Dendritic cell treated with granulocyte-macrophage colony-stimulating factor and Interleukin-4, amounts not matched to agents 40 ng/mL and 50 ng/mL, for 4 days (primary cell): ENCODE measurements around the gene SART3.

ENCODE experiments used
- H3K27ac Mint-ChIP-seq: one replicate; pipeline ENCODE4 v1.8.0; 2022; ENCODE audit warnings: mild to moderate bottlenecking, mixed read lengths
- H3K27me3 Mint-ChIP-seq: one replicate; pipeline ENCODE4 v1.8.0; 2022; ENCODE audit warnings: mild to moderate bottlenecking, mixed read lengths
- H3K36me3 Mint-ChIP-seq: one replicate; pipeline ENCODE4 v1.8.0; 2022; ENCODE audit warnings: low read depth, mixed read lengths
- H3K4me1 Mint-ChIP-seq: one replicate; pipeline ENCODE4 v1.8.0; 2022; ENCODE audit warnings: low read depth, mixed read lengths
- H3K4me3 Mint-ChIP-seq: one replicate; pipeline ENCODE4 v1.8.0; 2022; ENCODE audit warnings: mild to moderate bottlenecking, moderate library complexity, mixed read lengths
- H3K9me3 Mint-ChIP-seq: one replicate; pipeline ENCODE4 v1.8.0; 2022; ENCODE audit warnings: mixed read lengths
- intact Hi-C: fragments of 100-400 bp; cut with micrococcal nuclease; formaldehyde crosslinking; loops from one replicate; pipeline ENCODE4 v1.15.0; 2022

SART3 gene

GRCh38 chr12:108602976-108603704, 42.2 kb upstream of the SART3 start:
- peaks cover 6% of the 10 kb centered on the region for H3K27me3 Mint-ChIP-seq
- peaks cover 5% of the 10 kb centered on the region for H3K4me1 Mint-ChIP-seq
- H3K27ac Mint-ChIP-seq: peak overlapping the region; percentile 4
- H3K4me3 Mint-ChIP-seq: no peak overlapping the region
- intact Hi-C loops: no loop called here
- no peaks in the 10 kb centered on the region for H3K9me3 Mint-ChIP-seq
- H3K36me3 Mint-ChIP-seq: no peaks in the 10 kb centered on the region

GRCh38 chr12:108602209-108602705, 41.3 kb upstream of the SART3 start:
- no peak overlapping the region for H3K4me3 Mint-ChIP-seq
- H3K27ac Mint-ChIP-seq: no peak overlapping the region
- H3K9me3 Mint-ChIP-seq: no peaks in the 10 kb centered on the region
- H3K27me3 Mint-ChIP-seq: peaks cover 8% of the 10 kb centered on the region
- H3K36me3 Mint-ChIP-seq: no peaks in the 10 kb centered on the region
- intact Hi-C loops: no loop called here
- peaks cover 14% of the 10 kb centered on the region for H3K4me1 Mint-ChIP-seq

DNA sequence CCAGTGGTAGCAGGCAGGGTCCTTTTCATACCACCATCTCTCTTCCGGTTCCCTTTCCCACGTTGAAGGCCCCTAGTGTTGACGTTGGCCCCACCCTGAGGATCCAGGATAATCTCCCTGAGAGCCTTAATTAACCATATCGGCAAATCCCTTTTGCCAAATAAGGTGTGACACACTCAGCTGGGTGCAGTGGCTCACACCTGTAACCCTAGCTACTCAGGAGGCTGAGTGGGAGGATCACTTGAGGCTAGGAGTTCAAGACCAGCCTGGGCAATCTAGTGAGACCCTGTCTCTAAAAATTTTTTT, 39.7 kb upstream of the SART3 start:
- peaks cover 15% of the 10 kb centered on the region for H3K4me1 Mint-ChIP-seq
- H3K9me3 Mint-ChIP-seq: no peaks in the 10 kb centered on the region
- H3K27ac Mint-ChIP-seq: no peak overlapping the region
- H3K4me3 Mint-ChIP-seq: no peak overlapping the region
- no peaks in the 10 kb centered on the region for H3K36me3 Mint-ChIP-seq
- peaks cover 8% of the 10 kb centered on the region for H3K27me3 Mint-ChIP-seq
- intact Hi-C loops: no loop called here

DNA sequence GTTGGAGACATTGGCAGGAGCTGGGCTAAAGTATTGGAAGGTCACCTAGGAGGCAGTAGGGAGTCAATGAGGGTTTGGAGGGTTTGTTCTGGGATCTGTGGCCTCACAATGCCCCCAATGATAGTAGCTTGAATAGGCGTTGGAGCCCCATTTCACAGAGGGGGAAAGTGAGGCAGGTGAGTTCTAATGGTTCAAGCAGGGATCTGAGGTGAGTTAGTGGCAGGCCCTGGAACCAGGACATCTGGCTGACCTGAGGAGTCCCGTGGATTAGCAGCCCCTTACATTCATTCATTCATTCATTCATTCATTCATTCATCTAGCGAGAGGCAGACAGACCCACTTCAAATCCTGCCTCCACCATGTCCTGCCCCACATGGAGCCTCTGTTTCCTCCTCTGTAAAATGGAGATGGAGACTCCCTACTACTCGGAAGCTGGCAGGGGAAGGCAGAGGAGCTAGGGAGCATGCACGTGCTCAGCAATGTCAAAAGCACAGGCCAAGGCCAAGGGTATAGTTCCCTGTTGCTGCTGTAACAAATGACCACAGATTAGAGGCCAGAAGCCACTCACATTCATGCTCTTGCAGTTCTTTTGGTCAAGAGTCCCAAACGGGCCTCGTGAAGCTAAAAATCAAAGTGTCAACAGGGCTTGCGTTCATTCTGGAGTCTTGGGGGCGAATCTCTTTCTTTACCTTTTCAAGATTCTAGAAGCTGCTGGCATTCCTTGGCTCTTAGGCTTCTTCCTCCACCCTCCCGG, 39.2 kb upstream of the SART3 start:
- Mint-ChIP-seq H3K36me3 (no peaks in the 10 kb centered on the region), H3K4me1 (peaks cover 11% of the 10 kb centered on the region), H3K9me3 (no peaks in the 10 kb centered on the region), H3K27ac (no peak overlapping the region), H3K27me3 (peaks cover 8% of the 10 kb centered on the region), H3K4me3 (no peak overlapping the region)
- intact Hi-C loops: no loop called here

DNA sequence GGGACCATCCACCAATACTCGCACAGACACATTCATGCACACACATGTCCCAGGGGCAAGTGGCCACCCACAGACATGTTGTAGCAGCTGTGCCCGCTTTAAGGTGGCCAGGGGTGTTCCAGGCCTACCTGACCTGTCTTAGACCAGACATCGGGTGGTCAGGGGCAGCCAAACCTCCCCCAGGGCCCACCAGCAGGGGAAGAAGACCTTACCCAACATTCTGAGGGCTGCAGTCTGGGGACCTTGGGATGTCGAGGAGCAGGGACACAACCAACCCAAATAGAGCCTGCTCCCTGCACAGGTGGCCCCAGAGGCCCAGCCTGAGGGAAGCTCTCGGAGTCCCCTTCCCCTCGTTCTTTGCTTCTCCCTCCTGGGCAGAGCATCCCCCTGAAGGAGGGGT, 38.6 kb upstream of the SART3 start:
- Mint-ChIP-seq H3K4me1 (peaks cover 11% of the 10 kb centered on the region), H3K4me3 (no peak overlapping the region), H3K36me3 (no peaks in the 10 kb centered on the region), H3K9me3 (no peaks in the 10 kb centered on the region), H3K27me3 (peaks cover 6% of the 10 kb centered on the region), H3K27ac (no peak overlapping the region)
- intact Hi-C loops: no loop called here

- H3K27me3 Mint-ChIP-seq: peaks cover 6% of the 10 kb centered on the region
- H3K27ac Mint-ChIP-seq: no peak overlapping the region
- no peak overlapping the region for H3K4me3 Mint-ChIP-seq
- H3K4me1 Mint-ChIP-seq: peaks cover 11% of the 10 kb centered on the region
- no peaks in the 10 kb centered on the region for H3K36me3 Mint-ChIP-seq
- intact Hi-C loops: no loop called here
- H3K9me3 Mint-ChIP-seq: no peaks in the 10 kb centered on the region
Observed at GRCh38 chr12:108598553-108599250, 37.7 kb upstream of the SART3 start.

GRCh38 chr12:108597559-108598471, 36.8 kb upstream of the SART3 start, which contains the start of gene TMEM119:
Gene TMEM119 (minus strand): TSS chr12:108598084. CDS start chr12:108592383, 5,701 bp downstream.
- Mint-ChIP-seq H3K27ac (no peak within 1 kb of the TSS), H3K36me3 (no peaks in the 10 kb centered on the region), H3K4me3 (no peak within 1 kb of the TSS), H3K27me3 (peaks cover 6% of the 10 kb centered on the region), H3K9me3 (no peaks in the 10 kb centered on the region), H3K4me1 (peaks cover 11% of the 10 kb centered on the region)
- intact Hi-C loops: no loop called here

- H3K9me3 Mint-ChIP-seq: no peaks in the 10 kb centered on the region
- H3K27me3 Mint-ChIP-seq: peaks cover 6% of the 10 kb centered on the region
- no peak overlapping the region for H3K4me3 Mint-ChIP-seq
- H3K36me3 Mint-ChIP-seq: no peaks in the 10 kb centered on the region
- H3K4me1 Mint-ChIP-seq: peaks cover 11% of the 10 kb centered on the region
- H3K27ac Mint-ChIP-seq: no peak overlapping the region
- intact Hi-C loops: no loop called here
Observed at GRCh38 chr12:108596854-108597558, 36.0 kb upstream of the SART3 start.

DNA sequence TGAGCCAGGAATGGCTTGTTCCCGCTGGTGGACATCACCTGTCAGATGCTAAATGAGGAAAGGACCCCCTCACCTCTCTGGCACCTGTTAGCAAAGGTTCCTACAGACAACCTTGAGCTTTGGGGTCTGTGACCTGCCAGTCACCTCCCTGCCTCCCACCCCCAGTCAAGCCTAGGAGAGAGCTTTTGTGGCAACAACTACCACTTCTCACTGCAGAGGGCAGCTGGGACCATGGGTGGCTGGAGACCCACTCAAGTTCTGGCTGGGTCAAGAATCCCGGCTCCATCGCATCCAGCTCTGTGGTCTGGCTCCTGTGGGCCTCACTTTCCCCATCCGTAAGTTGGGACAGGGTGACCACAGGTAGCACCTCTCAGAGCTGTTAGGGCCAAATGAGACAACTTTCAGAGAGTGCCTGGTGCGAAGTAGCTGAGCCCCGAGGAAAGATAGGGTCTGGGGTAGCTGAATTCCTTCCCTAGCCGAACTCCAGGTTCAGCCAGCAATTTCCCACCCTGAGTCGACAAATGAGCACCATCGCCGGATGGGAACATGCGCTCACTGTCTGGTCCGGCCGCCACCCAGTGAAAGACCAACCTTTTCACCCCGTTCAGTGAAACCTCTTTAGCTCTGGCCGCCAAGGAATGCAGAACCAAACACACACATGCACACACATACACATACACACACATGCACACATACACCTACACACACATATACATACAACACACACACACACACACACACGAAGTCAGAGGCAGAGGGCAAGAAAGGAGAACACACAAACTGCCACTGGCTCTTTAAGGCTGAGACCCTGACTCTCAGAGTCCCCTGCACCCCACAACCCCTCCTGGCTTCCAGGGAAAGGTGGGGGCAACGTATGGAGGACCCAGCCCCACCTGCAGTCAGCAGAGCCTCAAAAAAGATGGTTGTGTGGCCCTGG, 35.0 kb upstream of the SART3 start:
- Mint-ChIP-seq H3K36me3 (no peaks in the 10 kb centered on the region), H3K4me3 (no peak overlapping the region), H3K27ac (no peak overlapping the region), H3K27me3 (peaks cover 6% of the 10 kb centered on the region), H3K4me1 (peaks cover 11% of the 10 kb centered on the region), H3K9me3 (no peaks in the 10 kb centered on the region)
- intact Hi-C loops: no loop called here

- Mint-ChIP-seq H3K4me3 (no peak overlapping the region), H3K27ac (no peak overlapping the region), H3K36me3 (no peaks in the 10 kb centered on the region), H3K9me3 (no peaks in the 10 kb centered on the region), H3K4me1 (peaks cover 11% of the 10 kb centered on the region), H3K27me3 (peaks cover 6% of the 10 kb centered on the region)
- intact Hi-C loops: no loop called here
Observed at GRCh38 chr12:108594960-108595710, 34.2 kb upstream of the SART3 start.

DNA sequence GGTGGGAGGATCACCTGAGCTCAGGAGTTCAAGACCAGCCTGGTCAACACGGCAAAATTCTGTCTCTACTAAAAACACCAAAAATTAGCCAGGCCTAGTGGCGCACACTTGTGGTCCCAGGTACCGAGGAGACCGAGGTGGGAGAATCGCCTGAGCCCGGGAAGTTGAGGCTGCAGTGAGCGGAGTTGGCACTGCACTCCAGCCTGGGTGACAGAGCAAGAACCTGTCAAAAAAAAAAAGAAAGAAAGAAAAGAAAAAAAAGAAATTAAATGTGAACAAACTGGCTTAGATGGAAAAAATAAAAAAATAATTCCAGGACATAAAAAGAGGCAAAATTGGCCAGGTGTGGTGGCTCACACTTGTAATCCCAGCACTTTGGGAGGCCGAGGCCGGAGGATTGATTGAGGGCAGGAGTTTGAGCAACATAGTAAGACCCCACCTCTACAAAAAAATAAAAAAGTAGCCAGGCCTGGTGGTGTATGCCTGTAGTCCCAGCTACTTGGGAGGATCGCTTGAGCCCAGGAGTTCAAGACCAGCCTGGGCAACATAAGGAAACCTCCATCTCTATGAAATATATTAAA, 33.4 kb upstream of the SART3 start:
- H3K9me3 Mint-ChIP-seq: no peaks in the 10 kb centered on the region
- no peak overlapping the region for H3K4me3 Mint-ChIP-seq
- H3K27ac Mint-ChIP-seq: no peak overlapping the region
- intact Hi-C loops: no loop called here
- peaks cover 11% of the 10 kb centered on the region for H3K4me1 Mint-ChIP-seq
- no peaks in the 10 kb centered on the region for H3K36me3 Mint-ChIP-seq
- H3K27me3 Mint-ChIP-seq: peaks cover 6% of the 10 kb centered on the region
